ENCODE data around the gene NMT1.
A peak's percentile ranks its signal among the peaks of the same experiment; 100 is the strongest.

GRCh38 chr17:45148183-45149036 lies 87.3 kb downstream of the NMT1 start, which contains the start of gene HEXIM1:
- TF ChIP-seq CTCF (IDR thresholded peaks at IDR 0.05) (no peak), POLR2A (IDR thresholded peaks at IDR 0.05) (peak; percentile 100)
